NCI-H1417 treated with DMSO at 0.1 percent for 48 hours (cell line): ENCODE results near the gene STARD10.

Experiments
- DNase-seq: peaks from one replicate; lab custom pipeline; 2025; lab: John Stamatoyannopoulos, UW

Gene STARD10

GRCh38 chr11:72763823-72764222 lies 30.0 kb downstream of the STARD10 start:
- DNase-seq = no peak

- DNase-seq = no peak
These were observed 31.1 kb downstream of the STARD10 start for GRCh38 chr11:72762641-72763304.

GRCh38 chr11:72760539-72761405 lies 33.1 kb downstream of the STARD10 start:
- no peak for DNase-seq

GRCh38 chr11:72759468-72759985 lies 34.3 kb downstream of the STARD10 start:
- no peak for DNase-seq

- no peak for DNase-seq
These were observed 35.0 kb downstream of the STARD10 start for GRCh38 chr11:72758690-72759389.

DNA sequence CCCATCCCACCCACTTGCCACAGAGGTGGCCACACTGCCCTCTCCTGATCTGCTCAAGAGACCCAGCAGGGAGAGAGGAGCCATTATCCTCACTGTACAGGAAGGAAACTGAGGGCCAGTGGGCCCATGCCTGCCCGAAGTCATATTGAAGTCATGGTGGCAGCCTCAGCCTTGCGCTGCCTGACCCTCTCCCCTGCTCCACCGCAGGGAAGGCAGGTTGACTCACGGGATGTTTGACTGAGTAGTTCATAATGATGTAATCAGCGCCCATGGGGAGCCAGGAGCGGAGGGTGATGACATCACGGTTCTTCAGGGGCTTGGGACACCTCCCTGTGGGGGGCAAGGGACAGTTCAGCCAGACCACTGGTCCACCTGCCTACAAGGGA lies 35.5 kb downstream of the STARD10 start:
- DNase-seq = no peak

DNA sequence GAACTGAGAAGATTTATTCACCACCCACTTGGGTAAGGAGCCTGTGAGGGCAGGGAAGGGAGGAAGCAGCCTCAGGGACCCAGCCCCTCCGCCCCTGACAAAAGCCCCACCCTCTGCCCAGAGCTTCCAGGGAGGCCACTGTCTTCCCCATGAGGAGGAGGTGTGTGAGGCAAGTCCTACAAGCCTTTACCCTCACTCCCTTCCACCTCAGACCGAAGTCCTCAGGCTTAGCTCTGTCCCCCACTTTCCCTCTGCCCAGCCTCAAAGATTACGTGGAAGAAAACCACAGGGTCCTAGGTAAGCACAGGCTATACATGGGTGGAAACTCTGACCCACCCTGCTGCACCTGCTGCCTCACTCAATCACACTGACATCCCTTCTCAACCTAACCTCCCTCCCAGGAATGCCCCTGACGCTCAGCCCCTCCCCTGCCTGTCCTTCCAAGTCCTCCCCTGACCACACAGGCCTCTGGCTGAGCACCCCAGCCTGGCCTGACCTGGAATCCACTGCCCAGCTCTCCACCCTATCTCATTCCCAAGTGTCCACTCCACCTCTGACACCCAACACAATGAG lies 38.0 kb downstream of the STARD10 start:
- no peak for DNase-seq

GRCh38 chr11:72754544-72755155 lies 39.2 kb downstream of the STARD10 start:
- no peak for DNase-seq

GRCh38 chr11:72754149-72754543 lies 39.7 kb downstream of the STARD10 start:
- DNase-seq = no peak

GRCh38 chr11:72753341-72754148 lies 40.3 kb downstream of the STARD10 start:
- DNase-seq = no peak

DNA sequence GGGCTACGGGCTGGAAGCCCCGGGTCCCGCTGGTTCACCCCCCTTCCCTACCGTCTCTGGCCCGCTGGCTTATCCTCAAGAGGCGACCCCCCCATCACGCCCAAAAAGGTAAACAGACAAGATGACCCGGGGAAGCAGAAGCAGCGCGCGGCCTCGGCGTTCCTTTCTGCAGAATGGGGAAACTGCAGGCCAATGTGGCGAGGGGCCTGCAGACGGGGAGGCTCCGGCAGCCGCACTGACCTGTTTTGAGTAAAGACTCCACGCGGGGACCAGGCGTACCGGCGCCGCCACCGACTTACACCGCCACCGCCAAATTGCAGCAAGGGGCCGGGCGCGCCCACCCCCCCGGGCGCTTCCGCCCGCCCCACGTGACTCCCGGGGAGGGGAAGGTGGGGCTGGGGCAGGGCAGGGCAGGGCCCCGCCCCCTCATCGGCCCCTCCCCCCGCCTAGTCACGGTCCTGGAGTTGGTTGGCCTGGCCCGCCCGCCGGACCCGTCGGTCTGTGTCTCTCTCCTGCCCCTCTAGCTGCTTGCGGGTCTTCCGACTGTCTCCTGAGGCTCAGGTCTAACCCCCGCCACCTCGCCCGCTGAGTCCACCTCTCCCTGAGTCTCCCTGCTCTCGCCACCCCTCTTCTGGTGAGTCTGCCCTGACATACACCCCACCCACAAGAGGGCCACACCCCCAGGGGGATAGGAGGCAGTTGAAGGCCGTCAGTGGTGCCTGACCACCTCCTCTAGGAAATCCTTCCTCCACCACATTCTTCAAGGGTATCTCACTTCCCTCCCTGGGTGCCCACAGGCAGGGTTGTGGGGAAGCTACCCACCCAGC lies 41.5 kb downstream of the STARD10 start, which contains the start of gene ARAP1:
Gene ARAP1 (minus strand): TSS at position 321 of the 827 bp plus-strand sequence. CDS start 25,280 bp downstream, outside the sequence.
- DNase-seq = peak; percentile 15

- DNase-seq = no peak
These were observed 42.4 kb downstream of the STARD10 start for GRCh38 chr11:72751116-72752087.

DNA sequence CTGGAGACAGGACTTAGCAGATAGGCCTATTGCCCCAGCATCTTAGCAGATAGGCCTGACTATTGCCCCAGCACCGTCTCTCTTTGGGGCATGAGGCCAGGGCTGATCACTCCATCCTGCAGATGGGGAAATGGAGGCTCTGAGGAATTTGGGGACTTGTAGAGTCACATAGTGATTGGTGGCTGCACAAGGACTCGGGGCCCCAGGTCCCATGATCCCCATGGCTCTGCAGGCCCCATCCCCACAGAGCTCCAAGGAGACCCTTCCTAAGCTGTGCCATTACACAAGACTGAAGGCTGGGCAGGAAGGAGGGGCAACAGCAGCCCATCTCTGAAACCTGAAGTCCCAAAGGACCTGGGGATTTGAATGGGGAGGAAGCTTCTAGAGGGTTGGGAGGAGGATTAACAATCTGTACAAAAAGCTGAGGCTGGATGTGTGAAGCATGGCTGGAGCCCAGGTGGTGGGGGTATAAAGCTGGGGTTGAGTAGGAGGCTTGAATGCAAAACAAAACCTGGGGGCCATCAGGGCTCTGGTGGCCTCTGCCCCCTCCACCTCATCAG lies 43.2 kb downstream of the STARD10 start:
- no peak for DNase-seq

- DNase-seq = no peak
These were observed 43.8 kb downstream of the STARD10 start for GRCh38 chr11:72750086-72750485.

- no peak for DNase-seq
These were observed 46.5 kb downstream of the STARD10 start for GRCh38 chr11:72747289-72747855.

- no peak for DNase-seq
These were observed 47.0 kb downstream of the STARD10 start for GRCh38 chr11:72746821-72747220.

GRCh38 chr11:72745925-72746550 lies 47.8 kb downstream of the STARD10 start:
- DNase-seq = no peak
